Osteoblast (primary cell): ENCODE data around the gene CMTM4. TPM values are rescaled to one million over a fixed set of nuclear protein-coding genes. Genes with fewer than 3 reads are reported as not detected.
"Not testable (repeated sequence)": the region's sequence is repeated elsewhere in the genome, so short reads cannot be mapped to it uniquely, and the experiment has no call there.

Experiments
- DNase-seq: peaks from one replicate; pipeline ENCODE4 v3.0.0; 2011; ENCODE audit warnings: low spot score, mixed read lengths; ENCODE audit not compliant: insufficient read length; ENCODE audit errors: missing footprints
- H2AFZ ChIP-seq: 2 replicates; pipeline ENCODE4 v1.6.0; 2011; ENCODE audit warnings: mild to moderate bottlenecking, low read length
- H3K27ac ChIP-seq: 2 replicates; pipeline ENCODE4 v1.5.1; 2011; ENCODE audit warnings: mild to moderate bottlenecking, low read depth, low read length, moderate library complexity
- H3K27me3 ChIP-seq: 2 replicates; pipeline ENCODE4 v1.6.0; 2012; ENCODE audit warnings: mild to moderate bottlenecking, control low read depth, inconsistent platforms, low read length, moderate library complexity; ENCODE audit not compliant: insufficient read depth
- H3K36me3 ChIP-seq: 2 replicates; pipeline ENCODE4 v1.5.1; 2011; ENCODE audit warnings: mild to moderate bottlenecking, low read length, control low read depth, moderate library complexity; ENCODE audit not compliant: insufficient read depth
- H3K4me1 ChIP-seq: 2 replicates; pipeline ENCODE4 v1.5.1; 2011; ENCODE audit warnings: mild to moderate bottlenecking, low read length, control low read depth, moderate library complexity; ENCODE audit not compliant: insufficient read depth
- H3K4me2 ChIP-seq: 2 replicates; pipeline ENCODE4 v1.6.0; 2011; ENCODE audit warnings: mild to moderate bottlenecking, low read length; ENCODE audit not compliant: insufficient read depth
- H3K4me3 ChIP-seq: fragments of 200-600 bp; sonication (generic); 3 replicates; pipeline ENCODE4 v1.5.1; 2012; ENCODE audit warnings: mild to moderate bottlenecking, low read length, inconsistent platforms; ENCODE audit not compliant: insufficient read depth
- H3K79me2 ChIP-seq: 2 replicates; pipeline ENCODE4 v1.6.0; 2012; ENCODE audit warnings: mild to moderate bottlenecking, low read length, control low read depth, inconsistent platforms; ENCODE audit not compliant: insufficient read depth
- H3K9me3 ChIP-seq: 2 replicates; pipeline ENCODE4 v1.5.1; 2011; ENCODE audit warnings: low read depth, low read length, control low read depth
- H4K20me1 ChIP-seq: 2 replicates; pipeline ENCODE4 v1.6.0; 2012; ENCODE audit warnings: mild to moderate bottlenecking, low read length, control low read depth; ENCODE audit not compliant: insufficient read depth
- CTCF ChIP-seq: IDR thresholded peaks from 2 replicates; pipeline ENCODE4 v1.5.1; 2011; ENCODE audit warnings: mild to moderate bottlenecking, low read depth, low read length, moderate library complexity; ENCODE audit errors: extremely low read depth
- total RNA-seq: library from RNA; depleted of rRNA; stranded (reverse); fragments of >200 nt; gene quantifications from 2 replicates; pipeline ENCODE4 v1.2.3, GENCODE V29; 2012

The CMTM4 gene
- total RNA-seq, 1 donor = 42.7 TPM

GRCh38 chr16:66691234-66691633, 5.3 kb downstream of the CMTM4 start:
- H3K27me3 ChIP-seq = no peaks in the 10 kb centered on the region
- peaks cover 13% of the 10 kb centered on the region for H3K79me2 ChIP-seq
- no peaks in the 10 kb centered on the region for H4K20me1 ChIP-seq
- no peak overlapping the region for H3K27ac ChIP-seq
- DNase-seq = no peak
- peaks cover 10% of the 10 kb centered on the region for H3K4me1 ChIP-seq
- H3K36me3 ChIP-seq = no peaks in the 10 kb centered on the region
- TF ChIP-seq CTCF = no peak
- no peak overlapping the region for H3K4me2 ChIP-seq
- H2AFZ ChIP-seq = no peak overlapping the region
- H3K4me3 ChIP-seq = no peak overlapping the region
- no peaks in the 10 kb centered on the region for H3K9me3 ChIP-seq

- no peaks in the 10 kb centered on the region for H3K36me3 ChIP-seq
- H3K79me2 ChIP-seq = peaks cover 9% of the 10 kb centered on the region
- H3K4me3 ChIP-seq = no peak overlapping the region
- H3K4me1 ChIP-seq = peaks cover 2% of the 10 kb centered on the region
- no peak overlapping the region for H3K27ac ChIP-seq
- H3K4me2 ChIP-seq = no peak overlapping the region
- H3K27me3 ChIP-seq = no peaks in the 10 kb centered on the region
- no peak for TF ChIP-seq CTCF
- H2AFZ ChIP-seq = no peak overlapping the region
- no peaks in the 10 kb centered on the region for H4K20me1 ChIP-seq
- no peaks in the 10 kb centered on the region for H3K9me3 ChIP-seq
- DNase-seq = no peak
Measured at GRCh38 chr16:66690106-66690847, 6.3 kb downstream of the CMTM4 start.

GRCh38 chr16:66689282-66689681, 7.3 kb downstream of the CMTM4 start:
- no peak overlapping the region for H3K4me2 ChIP-seq
- H2AFZ ChIP-seq = no peak overlapping the region
- H3K4me3 ChIP-seq = no peak overlapping the region
- no peaks in the 10 kb centered on the region for H3K27me3 ChIP-seq
- H3K36me3 ChIP-seq = no peaks in the 10 kb centered on the region
- H4K20me1 ChIP-seq = no peaks in the 10 kb centered on the region
- DNase-seq = no peak
- no peaks in the 10 kb centered on the region for H3K4me1 ChIP-seq
- H3K9me3 ChIP-seq = no peaks in the 10 kb centered on the region
- no peak overlapping the region for H3K27ac ChIP-seq
- TF ChIP-seq CTCF = no peak
- H3K79me2 ChIP-seq = peaks cover 6% of the 10 kb centered on the region

- H4K20me1 ChIP-seq = no peaks in the 10 kb centered on the region
- H3K27ac ChIP-seq = no peak overlapping the region
- H3K79me2 ChIP-seq = peaks cover 6% of the 10 kb centered on the region
- H3K4me2 ChIP-seq = no peak overlapping the region
- H3K36me3 ChIP-seq = no peaks in the 10 kb centered on the region
- H3K4me3 ChIP-seq = no peak overlapping the region
- H3K27me3 ChIP-seq = no peaks in the 10 kb centered on the region
- H3K4me1 ChIP-seq = no peaks in the 10 kb centered on the region
- H2AFZ ChIP-seq = no peak overlapping the region
- DNase-seq = no peak
- TF ChIP-seq CTCF = no peak
- H3K9me3 ChIP-seq = no peaks in the 10 kb centered on the region
Measured at GRCh38 chr16:66687906-66688625, 8.5 kb downstream of the CMTM4 start.

- H3K4me2 ChIP-seq, H3K27me3 ChIP-seq, H2AFZ ChIP-seq, H3K4me3 ChIP-seq, DNase-seq, H3K9me3 ChIP-seq, H3K27ac ChIP-seq, H4K20me1 ChIP-seq, H3K36me3 ChIP-seq, H3K4me1 ChIP-seq, H3K79me2 ChIP-seq: not testable (repeated sequence)
Measured at GRCh38 chr16:66685501-66686115, 10.9 kb downstream of the CMTM4 start.
